ENCODE measurements around the gene SIM2. TPM values are rescaled to one million over a fixed set of nuclear protein-coding genes. Genes with fewer than 3 reads are reported as not detected.

The SIM2 gene
- total and polyA plus RNA-seq, 2 donors (not counting 1 experiment from before 2014, with no cell fraction given), result not detected

GRCh38 chr21:36707763-36708285, 8.9 kb downstream of the SIM2 start:
- intact Hi-C loops (cut with micrococcal nuclease), result no loop called here
- Mint-ChIP-seq H3K9me3 (ENCODE audit: insufficient read depth) (no peaks in the 10 kb centered on the region), H3K4me1 (peaks cover 18% of the 10 kb centered on the region), H3K27ac (no peak overlapping the region), H3K4me3 (no peak overlapping the region), H3K27me3 (peaks cover 73% of the 10 kb centered on the region)
- no peak overlapping the region for H3K4me3 ChIP-seq (ENCODE audit: control extremely low read depth in 1 of 5, extremely low read depth in 1 of 5, insufficient read depth in 1 of 5, low read depth in 2 of 5, low read length in 4 of 5)
- ChIA-PET CTCF (no interaction called here), POLR2A (no interaction called here)
- no peaks in the 10 kb centered on the region for H4K20me1 ChIP-seq (ENCODE audit: control insufficient read depth, insufficient read depth, low read length, poor library complexity, severe bottlenecking)
- H3K4me1 ChIP-seq (ENCODE audit: control insufficient read depth in 2 of 2, insufficient read depth in 2 of 2, low read length in 2 of 2), result peaks cover 9 to 17% of the 10 kb centered on the region in 2 donors
- no peak for TF ChIP-seq EZH2 (IDR thresholded peaks at IDR 0.05; ENCODE audit: borderline replicate concordance, insufficient read depth, low read depth, low read length, poor library complexity, severe bottlenecking)
- TF ChIP-seq CTCF (IDR thresholded peaks at IDR 0.05), result no peak
- H3K36me3 ChIP-seq (replicated peaks in 1 of 2; ENCODE audit: control extremely low read depth in 1 of 2, control insufficient read depth in 1 of 2, extremely low read depth in 1 of 2, insufficient read depth in 2 of 2, low read length in 1 of 2), result no peaks in the 10 kb centered on the region
- 11% methylated on average over 51 of the region's 53 CpGs for WGBS (ENCODE audit: insufficient coverage)
- no peak overlapping the region for H3K4me2 ChIP-seq (replicated peaks; ENCODE audit: low read depth, low read length, poor library complexity, severe bottlenecking)
- H3K9me3 ChIP-seq (ENCODE audit: control extremely low read depth in 1 of 3, control insufficient read depth in 2 of 3, insufficient read depth in 1 of 3, low read length in 2 of 3), result peaks cover 0 to under 1% (median 0%) of the 10 kb centered on the region in 3 donors
- peaks cover 0 to 83% (median 49%) of the 10 kb centered on the region in 4 experiments for H3K27me3 ChIP-seq (replicated peaks in 1 of 4; ENCODE audit: control extremely low read depth in 1 of 4, control insufficient read depth in 3 of 4, insufficient read depth in 4 of 4, low read length in 3 of 4)
- H2AFZ ChIP-seq (ENCODE audit: insufficient read depth, low read depth, low read length, poor library complexity, severe bottlenecking), result no peak overlapping the region
- H3K79me2 ChIP-seq (ENCODE audit: control insufficient read depth, insufficient read depth, low read length), result no peaks in the 10 kb centered on the region
- no peak for ATAC-seq (ENCODE audit: low read depth)
- H3K9ac ChIP-seq (ENCODE audit: low read length), result no peak overlapping the region
- no peak for DNase-seq
- H3K27ac ChIP-seq (ENCODE audit: low read length in 2 of 2), result no peak overlapping the region

GRCh38 chr21:36708286-36709029, 9.5 kb downstream of the SIM2 start:
- H3K4me3 Mint-ChIP-seq, result no peak overlapping the region
- H3K9me3 Mint-ChIP-seq (ENCODE audit: insufficient read depth), result no peaks in the 10 kb centered on the region
- Histone ChIP-seq H3K36me3 (replicated peaks in 1 of 2; ENCODE audit: control extremely low read depth in 1 of 2, control insufficient read depth in 1 of 2, extremely low read depth in 1 of 2, insufficient read depth in 2 of 2, low read length in 1 of 2) (no peaks in the 10 kb centered on the region), H3K4me1 (ENCODE audit: control insufficient read depth in 2 of 2, insufficient read depth in 2 of 2, low read length in 2 of 2) (peaks cover 9 to 17% of the 10 kb centered on the region in 2 donors), H3K27me3 (replicated peaks in 1 of 4; ENCODE audit: control extremely low read depth in 1 of 4, control insufficient read depth in 3 of 4, insufficient read depth in 4 of 4, low read length in 3 of 4) (peaks cover 0 to 83% (median 46%) of the 10 kb centered on the region in 4 experiments), H4K20me1 (ENCODE audit: control insufficient read depth, insufficient read depth, low read length, poor library complexity, severe bottlenecking) (no peaks in the 10 kb centered on the region), H3K79me2 (ENCODE audit: control insufficient read depth, insufficient read depth, low read length) (no peaks in the 10 kb centered on the region), H3K9ac (ENCODE audit: low read length) (no peak overlapping the region), H3K4me2 (replicated peaks; ENCODE audit: low read depth, low read length, poor library complexity, severe bottlenecking) (no peak overlapping the region), H2AFZ (ENCODE audit: insufficient read depth, low read depth, low read length, poor library complexity, severe bottlenecking) (no peak overlapping the region), H3K27ac (ENCODE audit: low read length in 2 of 2) (no peak overlapping the region), H3K4me3 (ENCODE audit: control extremely low read depth in 1 of 5, extremely low read depth in 1 of 5, insufficient read depth in 1 of 5, low read depth in 2 of 5, low read length in 4 of 5) (no peak overlapping the region), H3K9me3 (ENCODE audit: control extremely low read depth in 1 of 3, control insufficient read depth in 2 of 3, insufficient read depth in 1 of 3, low read length in 2 of 3) (no peaks in the 10 kb centered on the region)
- peaks cover 72% of the 10 kb centered on the region for H3K27me3 Mint-ChIP-seq
- CTCF ChIA-PET, result no interaction called here
- no peak for DNase-seq
- 8% methylated on average over 40 of the region's 44 CpGs for WGBS (ENCODE audit: insufficient coverage)
- H3K27ac Mint-ChIP-seq, result no peak overlapping the region
- peaks cover 18% of the 10 kb centered on the region for H3K4me1 Mint-ChIP-seq
- intact Hi-C loops (cut with micrococcal nuclease), result no loop called here
- TF ChIP-seq CTCF (IDR thresholded peaks at IDR 0.05) (no peak), EZH2 (IDR thresholded peaks at IDR 0.05; ENCODE audit: borderline replicate concordance, insufficient read depth, low read depth, low read length, poor library complexity, severe bottlenecking) (no peak)
- ATAC-seq (ENCODE audit: low read depth), result no peak
- POLR2A ChIA-PET, result no interaction called here

Measured in B cell (primary cell).